Sigmoid colon (tissue), 7 donors: ENCODE data around the gene MGAT5. TPM values are rescaled to one million over a fixed set of nuclear protein-coding genes. Genes with fewer than 3 reads are reported as not detected.

ENCODE experiments used
- DNase-seq: peaks from one replicate; pipeline ENCODE4 v3.0.0-alpha.2; 2019
- H3K27ac ChIP-seq, 4 donors: fragments of 200-600 bp; sonication (generic); one replicate each; pipeline ENCODE4 v1.5.1; 2016 to 2019; ENCODE audit warnings: mild to moderate bottlenecking in 1 of 4
- H3K27me3 ChIP-seq, 3 donors: fragments of 200-600 bp; sonication (generic); one replicate each; pipeline ENCODE4 v1.5.1; 2019; ENCODE audit warnings: mild to moderate bottlenecking in 1 of 3
- H3K36me3 ChIP-seq, 4 donors: fragments of 200-600 bp; sonication (generic); one replicate each; pipeline ENCODE4 v1.5.1; 2016 to 2019
- H3K4me1 ChIP-seq, 4 donors: fragments of 200-600 bp; sonication (generic); one replicate each; pipeline ENCODE4 v1.5.1; 2017 to 2019
- H3K4me3 ChIP-seq, 4 donors: fragments of 200-600 bp; sonication (generic); one replicate each; pipeline ENCODE4 v1.5.1; 2017 to 2019; ENCODE audit warnings: mild to moderate bottlenecking in 2 of 4, moderate library complexity in 1 of 4
- H3K9me3 ChIP-seq, 4 donors: fragments of 200-600 bp in 3 of 4; sonication (generic) in 3 of 4; one replicate each; pipeline versions ENCODE4 v1.5.1 to v1.6.1; 2013 to 2019
- CTCF ChIP-seq, 4 experiments: fragments of 450-650 bp in 3 of 4; fragments of 200-600 bp in 1 of 4; IDR thresholded peaks; one replicate each; pipeline ENCODE4 v1.5.1; 2016 to 2019; ENCODE audit warnings: antibody characterized with exemption in 4 of 4, mild to moderate bottlenecking in 3 of 4, moderate library complexity in 2 of 4
- EP300 ChIP-seq, 4 donors: sonication (generic); formaldehyde crosslinking; IDR thresholded peaks; one replicate each; pipeline ENCODE4 v1.6.1; 2017; ENCODE audit warnings: antibody characterized with exemption in 4 of 4
- POLR2A ChIP-seq, 2 donors: fragments of 450-650 bp; IDR thresholded peaks; one replicate each; pipeline ENCODE4 v1.6.1; 2016; ENCODE audit warnings: antibody characterized with exemption in 2 of 2, mild to moderate bottlenecking in 2 of 2, moderate library complexity in 2 of 2
- POLR2AphosphoS5 ChIP-seq, 4 donors: sonication (generic); formaldehyde crosslinking; IDR thresholded peaks; one replicate each; pipeline ENCODE4 v1.6.1; 2017; ENCODE audit warnings: antibody characterized with exemption in 4 of 4
- WGBS, 2 donors: extraction: QIAGEN DNeasy Blood & Tissue Kit; methylation state at CpG; one replicate each; pipeline ENCODE4 v1.1.7; 2013; 5-methylcytosine and 5-hydroxymethylcytosine counted together
- intact Hi-C: fragments of 100-400 bp; cut with DNase I; formaldehyde crosslinking; loops from one replicate; pipeline ENCODE4 v1.15.1; 2023
- polyA plus RNA-seq, 3 donors: library from polyadenylated mRNA; stranded (reverse); fragments of 200-250 nt; gene quantifications; one replicate each; pipeline ENCODE4 v1.2.3, GENCODE V29; 2013
- total RNA-seq, 4 donors: library from RNA; depleted of rRNA; stranded (reverse); fragments of >200 nt; gene quantifications; one replicate each; pipeline ENCODE4 v1.1.0, GENCODE V29; 2016
- donor health status: healthy with polysubstance abuse.
- donor health status: Bipolar disorder and iron deficiency.
- donor health status: healthy.

The MGAT5 gene
- total and polyA plus RNA-seq, 7 donors: 3.0 to 42.4 (median 30.3) TPM

- no peaks in the 10 kb centered on the region for H3K9me3 ChIP-seq
- H3K4me3 ChIP-seq: no peak overlapping the region
- H3K27ac ChIP-seq: no peak overlapping the region
- intact Hi-C loops: loop anchor here (1.0 to 2.0 kb wide), 3 partner anchors 36 to 294 kb away; no protein-coding TSS in a partner anchor
- no peaks in the 10 kb centered on the region for H3K27me3 ChIP-seq
- 80 to 91% methylated on average over 8 of the region's 8 CpGs for WGBS, 2 donors
- TF ChIP-seq EP300 (IDR thresholded peaks at IDR 0.05) (no peak), POLR2AphosphoS5 (IDR thresholded peaks at IDR 0.05) (no peak), CTCF (IDR thresholded peaks at IDR 0.05) (no peak), POLR2A (IDR thresholded peaks at IDR 0.05) (no peak)
- H3K4me1 ChIP-seq: peaks cover 0 to 28% (median 11%) of the 10 kb centered on the region in 4 donors
- H3K36me3 ChIP-seq: no peaks in the 10 kb centered on the region
- DNase-seq: no peak
These were observed 158.7 kb downstream of the MGAT5 start for GRCh38 chr2:134412639-134412999.

- intact Hi-C loops: loop anchor here (2.0 kb wide), 1 partner anchor 169 kb away; no protein-coding TSS in a partner anchor
- 23 to 64% methylated on average over 1 of the region's 1 CpG for WGBS, 2 donors
- H3K4me1 ChIP-seq: peaks cover 0 to 26% (median 11%) of the 10 kb centered on the region in 4 donors
These were observed 159.6 kb downstream of the MGAT5 start for GRCh38 chr2:134413430-134413829.

GRCh38 chr2:134413912-134414311 lies 160.0 kb downstream of the MGAT5 start:
- no peak overlapping the region for H3K4me3 ChIP-seq
- TF ChIP-seq POLR2A (IDR thresholded peaks at IDR 0.05): no peak
- TF ChIP-seq POLR2AphosphoS5 (IDR thresholded peaks at IDR 0.05): no peak
- TF ChIP-seq EP300 (IDR thresholded peaks at IDR 0.05): no peak
- no peak for TF ChIP-seq CTCF (IDR thresholded peaks at IDR 0.05)
- WGBS, 2 donors: 45 to 81% methylated on average over 2 of the region's 2 CpGs

More at GRCh38 chr2:134413430-134413829, 159.6 kb downstream of the MGAT5 start:
- H3K27ac ChIP-seq: no peak overlapping the region
- H3K27me3 ChIP-seq: no peaks in the 10 kb centered on the region
- H3K4me3 ChIP-seq: no peak overlapping the region
- TF ChIP-seq EP300 (IDR thresholded peaks at IDR 0.05) (no peak), POLR2A (IDR thresholded peaks at IDR 0.05) (no peak), CTCF (IDR thresholded peaks at IDR 0.05) (no peak), POLR2AphosphoS5 (IDR thresholded peaks at IDR 0.05) (no peak)
- DNase-seq: no peak
- H3K9me3 ChIP-seq: no peaks in the 10 kb centered on the region
- no peaks in the 10 kb centered on the region for H3K36me3 ChIP-seq

GRCh38 chr2:134416018-134416417 lies 162.1 kb downstream of the MGAT5 start:
- no peak for TF ChIP-seq EP300 (IDR thresholded peaks at IDR 0.05)
- TF ChIP-seq POLR2A (IDR thresholded peaks at IDR 0.05): no peak
- no peak for TF ChIP-seq POLR2AphosphoS5 (IDR thresholded peaks at IDR 0.05)
- no peak for TF ChIP-seq CTCF (IDR thresholded peaks at IDR 0.05)
- Histone ChIP-seq H3K36me3 (no peaks in the 10 kb centered on the region), H3K27ac (no peak overlapping the region), H3K9me3 (no peaks in the 10 kb centered on the region), H3K4me3 (no peak overlapping the region), H3K4me1 (peaks cover 0 to 13% (median 8%) of the 10 kb centered on the region in 4 donors), H3K27me3 (no peaks in the 10 kb centered on the region)
- intact Hi-C loops: no loop called here
- 92 to 95% methylated on average over 2 of the region's 2 CpGs for WGBS, 2 donors
- no peak for DNase-seq

More at GRCh38 chr2:134413912-134414311, 160.0 kb downstream of the MGAT5 start:
- H3K9me3 ChIP-seq: no peaks in the 10 kb centered on the region
- no peaks in the 10 kb centered on the region for H3K27me3 ChIP-seq
- no peak overlapping the region for H3K27ac ChIP-seq
- H3K36me3 ChIP-seq: no peaks in the 10 kb centered on the region
- H3K4me1 ChIP-seq: peaks cover 0 to 21% (median 11%) of the 10 kb centered on the region in 4 donors
- no peak for DNase-seq
- intact Hi-C loops: loop anchor here (2.0 kb wide), 1 partner anchor 169 kb away; no protein-coding TSS in a partner anchor

GRCh38 chr2:134416637-134417036 lies 162.8 kb downstream of the MGAT5 start:
- TF ChIP-seq CTCF (IDR thresholded peaks at IDR 0.05) (no peak), EP300 (IDR thresholded peaks at IDR 0.05) (no peak), POLR2AphosphoS5 (IDR thresholded peaks at IDR 0.05) (no peak), POLR2A (IDR thresholded peaks at IDR 0.05) (no peak)
- no peak overlapping the region for H3K4me3 ChIP-seq
- peaks cover 0 to 8% (median 4%) of the 10 kb centered on the region in 4 donors for H3K4me1 ChIP-seq
- H3K36me3 ChIP-seq: no peaks in the 10 kb centered on the region
- WGBS, 2 donors: 46 to 84% methylated on average over 1 of the region's 1 CpG
- no peak for DNase-seq
- intact Hi-C loops: no loop called here
- H3K9me3 ChIP-seq: no peaks in the 10 kb centered on the region
- no peak overlapping the region for H3K27ac ChIP-seq
- H3K27me3 ChIP-seq: no peaks in the 10 kb centered on the region
